ENCODE measurements around the gene NANOGP8. TPM values are rescaled to one million over a fixed set of nuclear protein-coding genes. Genes with fewer than 3 reads are reported as not detected.
"Not testable (repeated sequence)": the region's sequence is repeated elsewhere in the genome, so short reads cannot be mapped to it uniquely, and the experiment has no call there.

The NANOGP8 gene
- total RNA-seq, 1 experiment from 2014 or later: not detected

DNA sequence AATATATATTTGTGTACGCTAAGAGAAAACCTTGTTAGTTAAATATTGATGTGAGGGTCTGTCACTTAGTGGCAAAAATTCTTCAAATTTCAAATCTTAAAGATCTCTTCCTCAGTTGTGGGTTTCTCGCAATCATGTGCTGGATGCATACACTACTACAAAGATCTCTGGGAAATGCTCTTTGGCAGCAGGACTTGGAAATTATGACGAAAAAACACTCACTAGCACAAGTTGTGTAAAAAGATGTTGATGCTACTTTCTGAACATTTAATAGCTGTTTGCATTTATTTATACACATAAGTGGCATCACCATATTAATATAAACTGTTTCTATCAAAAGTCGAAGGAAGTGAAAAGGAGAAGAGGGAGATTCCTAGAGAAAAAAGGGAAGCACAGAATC lies 10.8 kb upstream of the NANOGP8 start:
- DNase-seq (ENCODE audit: low read depth): no peak

DNA sequence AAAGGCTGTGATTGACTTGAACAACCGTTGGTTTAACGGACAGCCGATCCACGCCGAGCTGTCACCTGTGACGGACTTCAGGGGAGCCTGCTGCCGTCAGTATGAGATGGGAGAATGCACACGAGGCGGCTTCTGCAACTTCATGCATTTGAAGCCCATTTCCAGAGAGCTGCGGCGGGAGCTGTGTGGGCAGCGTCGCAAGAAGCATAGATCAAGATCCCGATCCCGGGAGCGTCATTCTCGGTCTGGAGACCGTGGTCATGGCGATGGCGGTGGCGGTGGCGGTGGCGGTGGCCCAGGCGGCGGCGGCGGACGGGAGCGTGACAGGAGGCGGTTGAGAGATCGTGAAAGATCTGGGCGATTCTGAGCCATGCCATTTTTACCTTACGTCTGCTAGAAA lies 7.8 kb upstream of the NANOGP8 start:
- DNase-seq (ENCODE audit: low read depth): no peak

DNA sequence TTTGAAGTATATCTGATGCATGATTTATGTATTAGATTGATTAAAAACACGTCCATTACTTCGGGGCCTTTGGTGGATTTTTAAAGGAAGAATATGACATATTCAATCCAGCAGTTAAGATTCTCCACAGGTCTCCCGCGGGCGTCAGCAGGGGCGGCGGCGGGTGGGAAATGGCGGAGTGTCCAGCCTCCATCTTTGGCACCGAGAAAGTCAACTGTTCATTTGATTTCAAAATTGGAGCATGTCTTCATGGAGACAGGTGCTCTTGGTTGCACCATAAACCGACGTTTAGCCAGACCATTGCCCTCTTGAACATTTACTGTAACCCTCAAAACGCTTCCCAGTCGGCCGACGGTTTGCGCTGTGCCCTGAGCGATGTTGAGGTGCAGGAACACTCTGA lies 7.2 kb upstream of the NANOGP8 start:
- DNase-seq (ENCODE audit: low read depth): no peak

DNA sequence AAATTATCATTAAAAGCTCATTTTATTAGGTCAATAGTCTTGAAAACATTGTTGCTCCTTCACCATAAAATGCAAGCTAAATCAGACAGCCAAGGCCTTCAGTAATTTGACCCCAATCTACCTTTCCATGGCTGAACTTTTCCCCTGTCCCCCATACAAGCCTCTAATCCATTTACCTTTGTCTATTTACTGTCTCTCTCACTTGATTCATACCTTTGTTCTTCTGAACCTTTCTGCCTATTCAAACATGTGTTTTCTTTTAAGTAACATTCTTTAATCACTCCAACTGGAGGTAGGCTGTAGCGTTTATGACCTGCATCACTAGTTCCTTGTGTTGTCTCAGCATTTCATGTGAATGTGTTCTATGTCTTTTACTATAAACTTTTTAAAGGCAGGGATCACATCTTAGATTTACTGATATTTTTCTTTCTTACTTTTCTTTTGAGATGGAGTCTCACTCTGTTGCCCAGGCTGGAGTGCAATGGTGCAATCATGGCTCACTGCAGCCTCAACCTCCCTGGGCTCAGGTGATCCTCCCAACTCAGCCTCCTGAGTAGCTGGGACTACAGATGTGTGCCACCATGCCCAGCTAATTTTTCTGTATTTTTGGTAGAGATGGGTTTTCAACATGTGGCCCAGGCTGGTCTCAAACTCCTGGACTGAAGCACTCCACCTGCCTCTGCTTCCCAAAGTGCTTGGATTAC lies 5.2 kb upstream of the NANOGP8 start:
- no peak for DNase-seq (ENCODE audit: low read depth)

DNA sequence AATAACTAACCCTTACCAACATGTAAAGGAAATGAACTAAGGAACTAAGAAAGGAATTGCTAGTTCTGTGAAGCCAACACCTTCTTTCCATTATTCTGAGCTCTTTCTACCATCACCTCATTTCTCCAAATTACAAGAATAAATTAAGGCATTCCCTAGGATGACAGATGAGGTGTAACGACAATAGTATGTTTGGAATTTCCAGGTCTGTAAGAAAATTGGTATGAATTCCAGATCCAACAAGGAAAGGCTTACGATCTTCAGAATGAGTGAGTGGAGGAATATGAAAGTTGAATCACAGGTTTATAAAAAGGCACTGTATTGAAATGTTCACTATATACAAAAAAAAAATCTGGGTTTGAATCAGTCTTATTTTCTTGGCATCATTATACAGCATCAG lies 4.5 kb upstream of the NANOGP8 start:
- DNase-seq (ENCODE audit: low read depth): no peak

DNA sequence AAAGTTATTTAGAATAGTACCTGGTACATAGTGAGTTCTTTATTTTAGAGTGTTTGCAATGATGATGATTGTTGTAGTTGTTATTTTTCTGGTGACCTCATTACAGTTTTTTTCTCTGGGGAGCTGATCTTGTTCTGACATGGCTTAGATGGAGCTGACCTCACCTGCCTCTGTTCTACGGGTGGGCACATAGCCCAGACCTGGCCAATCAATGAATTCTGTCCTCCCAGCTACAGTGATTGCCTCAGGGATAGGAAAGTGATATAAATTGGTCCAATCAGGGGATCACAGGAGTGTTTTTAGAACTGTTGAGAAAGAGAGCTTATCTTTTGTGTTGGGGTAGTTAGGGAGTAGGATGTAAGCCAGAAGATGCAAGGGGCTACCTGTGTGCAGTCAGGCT lies 3.2 kb upstream of the NANOGP8 start:
- DNase-seq (ENCODE audit: low read depth): no peak

DNA sequence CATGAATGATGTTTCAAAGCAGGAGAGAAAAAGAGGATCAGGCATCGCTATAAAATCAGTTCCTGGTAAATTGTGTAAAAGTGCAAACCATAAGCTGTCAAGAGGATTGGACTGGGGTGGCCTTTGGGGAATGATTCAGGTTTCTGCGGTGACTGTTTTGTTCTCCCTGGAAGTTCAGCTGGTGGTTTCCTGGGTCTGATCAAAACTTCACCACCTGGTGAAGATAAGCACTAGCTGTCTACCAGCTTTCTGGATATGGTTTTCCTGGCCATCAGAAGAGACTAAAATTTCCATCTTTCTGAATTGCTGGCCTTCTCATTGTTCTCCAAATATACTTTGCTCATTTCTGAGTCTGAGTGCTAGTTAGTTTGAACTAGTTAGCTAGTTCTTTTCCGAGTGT lies 2.7 kb upstream of the NANOGP8 start:
- DNase-seq (ENCODE audit: low read depth): no peak

DNA sequence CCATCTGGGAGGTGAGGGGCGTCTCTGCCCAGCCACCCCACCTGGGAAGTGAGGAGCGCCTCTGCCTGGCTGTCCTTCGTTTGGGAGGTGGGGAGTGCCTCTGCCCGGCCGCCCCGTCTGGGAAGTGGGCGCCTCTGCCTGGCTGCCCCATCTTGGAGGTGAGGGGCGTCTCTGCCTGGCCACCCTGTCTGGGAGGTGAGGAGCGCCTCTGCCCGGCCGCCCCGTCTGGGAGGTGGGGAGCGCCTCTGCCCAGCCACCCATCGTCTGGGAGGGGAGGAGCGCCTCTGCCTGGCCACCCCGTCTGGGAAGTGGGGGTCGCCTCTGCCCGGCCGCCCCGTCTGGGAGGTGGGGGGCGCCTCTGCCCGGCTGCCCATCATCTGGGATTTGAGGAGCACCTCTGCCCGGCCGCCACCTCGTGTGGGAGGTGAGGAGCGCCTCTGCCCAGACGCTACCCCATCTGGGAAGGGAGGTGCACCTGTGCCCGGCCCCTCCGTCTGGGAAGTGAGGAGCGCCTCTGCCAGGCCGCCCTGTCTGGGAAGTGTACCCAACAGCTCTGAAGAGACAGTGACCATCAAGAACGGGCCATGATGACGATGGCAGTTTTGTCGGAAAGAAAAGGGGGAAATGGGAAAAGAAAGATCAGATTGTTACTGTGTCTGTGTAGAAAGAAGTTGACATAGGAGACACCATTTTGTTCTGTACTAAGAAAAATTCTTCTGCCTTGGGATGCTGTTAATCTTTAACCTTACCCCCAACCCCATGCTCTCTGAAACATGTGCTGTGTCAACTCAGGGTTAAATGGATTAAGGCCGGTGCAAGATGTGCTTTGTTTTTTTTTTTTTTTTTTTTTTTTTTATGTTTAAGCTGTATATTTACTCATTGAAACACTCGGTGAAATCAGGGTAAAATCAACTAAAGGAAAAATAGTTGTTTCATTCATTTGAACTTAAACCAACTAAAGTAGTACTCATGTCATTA lies 2.4 kb downstream of the NANOGP8 start:
- DNase-seq (ENCODE audit: low read depth): not testable (repeated sequence)

DNA sequence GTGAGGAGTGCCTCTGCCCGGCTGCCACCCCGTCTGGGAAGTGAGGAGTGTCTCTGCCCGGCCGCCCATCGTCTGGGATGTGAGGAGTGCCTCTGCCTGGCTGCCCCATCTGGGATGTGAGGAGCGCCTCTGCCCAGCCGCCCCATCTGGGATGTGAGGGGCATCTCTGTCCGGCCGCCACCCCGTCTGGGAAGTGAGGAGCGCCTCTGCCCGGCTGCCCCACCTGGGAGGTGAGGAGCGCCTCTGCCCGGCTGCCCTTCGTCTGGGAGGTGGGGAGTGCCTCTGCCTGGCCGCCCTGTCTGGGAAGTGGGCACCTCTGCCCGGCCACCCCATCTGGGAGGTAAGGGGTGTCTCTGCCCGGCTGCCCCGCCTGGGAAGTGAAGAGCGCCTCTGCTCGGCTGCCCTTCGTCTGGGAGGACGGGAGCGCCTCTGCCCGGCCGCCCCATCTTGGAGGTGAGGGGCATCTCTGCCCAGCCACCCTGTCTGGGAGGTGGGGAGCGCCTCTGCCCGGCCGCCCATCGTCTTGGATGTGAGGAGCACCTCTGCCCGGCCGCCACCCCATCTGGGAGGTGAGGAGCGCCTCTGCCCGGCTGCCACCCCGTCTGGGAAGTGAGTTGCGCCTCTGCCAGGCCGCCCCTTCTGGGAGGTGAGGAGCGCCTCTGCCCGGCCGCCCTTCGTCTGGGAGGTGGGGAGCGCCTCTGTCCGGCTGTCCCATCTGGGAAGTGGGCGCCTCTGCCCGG lies 3.3 kb downstream of the NANOGP8 start:
- DNase-seq (ENCODE audit: low read depth): not testable (repeated sequence)

DNA sequence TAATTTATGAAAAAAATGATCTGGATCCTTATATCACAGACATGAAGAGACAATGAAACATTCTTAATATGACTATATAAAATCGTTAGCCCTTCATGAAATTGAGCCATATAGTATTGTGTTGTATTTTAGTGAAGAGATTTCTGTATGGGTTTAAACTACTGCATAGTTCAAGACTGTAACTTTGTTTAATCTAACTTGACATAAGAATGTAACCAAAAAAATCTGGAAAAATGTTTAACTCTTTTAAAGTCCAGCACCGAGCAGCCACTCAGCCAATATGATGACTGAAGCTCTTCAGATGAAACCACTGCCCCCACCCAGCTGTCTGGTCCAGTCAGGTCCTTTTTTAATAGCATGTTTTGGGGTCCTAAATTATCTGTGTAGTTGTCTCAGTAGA lies 4.9 kb downstream of the NANOGP8 start:
- DNase-seq (ENCODE audit: low read depth): no peak

DNA sequence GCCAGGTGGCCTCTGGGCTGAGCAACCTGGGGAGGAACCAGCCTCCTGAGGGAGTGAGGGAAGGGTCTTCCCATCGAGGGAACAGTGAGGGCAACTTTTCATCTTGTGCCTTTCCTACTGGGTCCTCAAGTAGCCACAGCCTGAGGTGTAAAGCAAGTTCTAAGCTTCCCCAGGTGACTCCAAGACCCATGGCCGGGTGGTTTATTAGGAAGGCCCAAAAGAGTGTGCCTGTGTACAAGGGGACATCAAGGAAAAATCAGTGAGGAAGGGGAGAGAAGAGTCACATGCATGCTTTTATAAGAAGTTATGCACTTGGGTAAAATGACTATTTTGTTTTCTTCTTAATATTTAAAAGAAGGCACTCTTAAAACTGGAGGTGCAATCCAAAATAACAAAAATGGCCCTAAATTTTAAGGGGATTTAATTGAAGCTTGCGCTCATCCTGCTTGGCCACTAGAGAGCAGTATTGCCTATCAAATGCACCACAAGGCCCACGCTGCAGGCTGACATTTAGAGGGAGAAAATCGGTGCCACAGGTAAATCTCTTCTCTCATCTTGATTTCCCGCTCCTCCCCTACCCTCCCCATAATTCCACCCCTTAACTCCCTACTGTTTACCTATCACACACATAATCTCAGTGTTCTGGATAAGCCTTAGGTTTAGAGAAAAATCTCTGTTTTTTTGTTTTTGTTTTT lies 6.7 kb downstream of the NANOGP8 start:
- DNase-seq (ENCODE audit: low read depth): peak; percentile 19

DNA sequence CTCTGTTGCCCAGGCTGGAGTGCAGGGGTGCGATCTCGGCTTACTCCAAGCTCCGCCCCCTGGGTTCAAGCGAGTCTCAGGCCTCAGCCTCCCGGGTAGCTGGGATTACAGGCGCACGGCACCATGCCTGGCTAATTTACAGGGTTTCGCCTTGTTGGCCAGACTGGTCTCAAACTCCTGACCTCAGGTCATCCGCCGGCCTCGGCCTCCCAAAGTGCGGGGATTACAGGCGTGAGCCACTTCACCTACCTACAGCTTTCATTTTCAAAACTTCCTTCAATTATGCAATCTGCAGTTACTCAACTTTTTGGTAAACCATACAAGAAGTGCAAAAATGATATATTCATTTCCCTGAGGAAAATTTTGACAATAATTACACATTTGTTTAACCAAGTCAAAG lies 14.0 kb downstream of the NANOGP8 start:
- DNase-seq (ENCODE audit: low read depth): no peak

DNA sequence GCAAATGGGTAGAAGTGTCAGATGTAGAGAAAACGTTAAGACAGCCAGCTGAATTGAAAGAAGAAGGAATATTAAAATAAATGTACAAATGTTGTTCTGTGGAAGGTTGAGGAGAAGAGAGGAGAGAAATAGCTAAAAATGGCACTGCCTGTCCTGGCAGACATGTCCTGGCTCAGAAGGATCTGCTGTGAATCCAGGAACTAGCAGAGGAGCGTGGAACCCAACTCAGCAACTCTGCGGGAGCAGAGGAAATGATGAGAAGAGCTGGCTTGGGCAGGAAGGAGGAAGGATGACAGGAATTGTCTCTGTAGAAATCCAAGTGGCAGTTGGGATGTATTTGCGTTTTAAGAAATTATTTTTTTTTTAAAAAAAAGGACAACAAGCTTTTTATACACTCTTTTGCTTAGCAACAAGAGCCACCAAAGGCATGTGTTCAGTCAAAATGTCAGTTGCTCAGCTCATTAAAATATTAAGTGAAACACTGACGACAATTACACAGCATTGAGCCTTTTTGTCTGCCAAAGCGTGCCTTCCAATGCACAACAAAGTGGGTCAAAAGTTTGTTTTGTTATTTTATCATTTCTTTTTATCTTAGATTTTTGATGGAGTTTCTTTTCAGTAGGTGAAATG lies 16.1 kb downstream of the NANOGP8 start:
- no peak for DNase-seq (ENCODE audit: low read depth)

DNA sequence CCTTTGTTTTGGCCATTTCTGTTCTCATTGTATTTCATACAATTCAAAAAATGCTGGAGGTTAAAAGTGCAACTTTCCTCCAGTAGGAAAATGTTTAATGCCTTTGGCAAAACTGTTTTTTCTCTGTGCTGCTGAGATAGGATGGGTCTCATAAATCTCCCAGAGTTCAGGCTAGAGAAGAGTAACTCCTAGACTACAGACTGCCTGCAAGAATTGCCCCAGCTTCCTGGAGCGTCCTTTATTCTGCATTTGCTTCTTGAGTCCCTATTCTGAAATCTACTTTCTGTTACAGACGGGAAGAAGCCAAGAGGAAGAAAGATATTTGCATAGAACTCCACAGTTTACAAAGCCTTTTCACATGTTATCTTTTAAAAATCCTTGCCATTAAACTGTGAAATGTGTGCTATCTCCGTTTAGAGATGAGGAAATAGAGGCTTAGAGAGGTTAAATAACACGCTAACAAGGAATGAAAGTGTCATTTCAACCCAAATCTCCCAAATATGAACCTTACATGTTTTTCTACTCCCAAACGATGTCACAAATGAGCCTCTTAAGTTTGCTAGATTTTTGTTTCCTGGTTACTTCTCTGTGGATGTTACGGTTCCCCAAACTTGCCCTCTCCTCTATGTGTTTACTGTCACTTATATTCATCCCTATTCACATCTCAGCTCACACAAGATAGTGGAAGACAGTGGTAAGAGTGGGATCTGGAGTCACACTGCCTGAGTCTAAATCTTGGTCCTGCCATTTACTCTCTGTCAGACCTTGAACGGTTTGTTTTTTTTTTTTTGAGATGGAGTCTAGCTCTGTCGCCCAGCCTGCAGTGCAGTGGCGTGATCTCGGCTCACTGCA lies 17.4 kb downstream of the NANOGP8 start:
- DNase-seq (ENCODE audit: low read depth): no peak

DNA sequence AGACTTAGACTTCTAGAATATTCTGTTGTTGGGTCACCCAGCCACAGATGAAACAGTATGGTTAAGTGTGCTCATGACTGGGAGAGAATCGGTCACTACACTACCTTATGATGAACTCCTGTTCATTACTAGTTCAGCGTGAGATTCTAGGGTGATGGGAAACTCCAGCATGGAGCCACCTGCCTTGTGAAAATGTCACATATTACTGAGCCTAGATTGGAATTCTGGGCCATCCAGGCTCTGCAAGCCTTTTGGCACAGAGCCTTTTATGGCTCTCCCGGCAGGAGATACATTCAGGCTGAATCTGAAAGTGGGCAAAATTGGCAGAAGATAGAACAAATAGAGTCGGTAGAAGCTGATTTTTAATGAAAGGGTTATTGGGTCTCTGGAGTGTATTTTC lies 19.0 kb downstream of the NANOGP8 start:
- DNase-seq (ENCODE audit: low read depth): no peak

DNA sequence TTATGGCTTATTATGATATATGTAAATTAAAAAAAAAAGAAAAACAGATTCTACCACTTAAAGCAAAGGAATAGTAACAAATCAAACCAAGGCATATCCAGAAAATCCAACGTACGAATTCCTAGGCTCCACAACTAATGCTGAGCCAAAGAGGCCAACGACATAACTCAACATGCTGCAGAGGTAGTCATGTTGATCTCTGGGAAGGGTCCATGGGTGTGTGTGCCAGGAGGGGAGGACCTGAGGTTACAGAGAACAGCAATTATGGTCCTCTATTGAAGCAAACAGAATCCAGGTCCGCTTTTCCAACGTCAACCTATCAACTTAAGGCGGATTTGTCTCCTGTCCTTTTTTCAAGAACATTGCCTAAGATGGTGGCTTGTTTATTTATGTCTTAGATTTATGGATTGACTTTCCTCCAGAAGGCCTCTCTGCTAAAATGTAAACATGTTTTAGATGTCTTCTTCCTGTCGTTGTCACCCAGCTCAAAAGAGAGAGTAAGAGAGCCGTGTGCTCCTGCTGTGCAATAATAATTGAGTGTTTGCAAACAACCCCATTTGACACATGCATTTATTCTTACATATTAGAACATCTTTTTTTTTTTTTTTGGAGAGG lies 20.4 kb downstream of the NANOGP8 start:
- no peak for DNase-seq (ENCODE audit: low read depth)

DNA sequence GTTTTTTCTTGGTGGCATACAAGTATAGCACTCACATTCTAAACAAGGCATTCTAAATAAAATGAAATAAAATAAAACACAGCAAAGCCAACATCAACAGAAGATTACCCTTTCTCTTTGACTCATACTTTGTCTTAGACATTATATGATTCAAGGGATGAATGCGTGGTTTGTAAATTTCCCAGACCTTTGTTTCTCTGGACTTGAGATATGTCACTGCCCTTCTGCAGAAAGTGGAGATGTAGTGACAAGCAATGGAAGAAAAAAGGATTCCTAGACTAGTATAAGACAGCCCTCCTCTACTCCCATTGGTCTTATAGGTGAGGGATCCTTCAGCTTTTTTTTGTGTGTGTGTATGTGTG lies 22.4 kb downstream of the NANOGP8 start:
- DNase-seq (ENCODE audit: low read depth): no peak

DNA sequence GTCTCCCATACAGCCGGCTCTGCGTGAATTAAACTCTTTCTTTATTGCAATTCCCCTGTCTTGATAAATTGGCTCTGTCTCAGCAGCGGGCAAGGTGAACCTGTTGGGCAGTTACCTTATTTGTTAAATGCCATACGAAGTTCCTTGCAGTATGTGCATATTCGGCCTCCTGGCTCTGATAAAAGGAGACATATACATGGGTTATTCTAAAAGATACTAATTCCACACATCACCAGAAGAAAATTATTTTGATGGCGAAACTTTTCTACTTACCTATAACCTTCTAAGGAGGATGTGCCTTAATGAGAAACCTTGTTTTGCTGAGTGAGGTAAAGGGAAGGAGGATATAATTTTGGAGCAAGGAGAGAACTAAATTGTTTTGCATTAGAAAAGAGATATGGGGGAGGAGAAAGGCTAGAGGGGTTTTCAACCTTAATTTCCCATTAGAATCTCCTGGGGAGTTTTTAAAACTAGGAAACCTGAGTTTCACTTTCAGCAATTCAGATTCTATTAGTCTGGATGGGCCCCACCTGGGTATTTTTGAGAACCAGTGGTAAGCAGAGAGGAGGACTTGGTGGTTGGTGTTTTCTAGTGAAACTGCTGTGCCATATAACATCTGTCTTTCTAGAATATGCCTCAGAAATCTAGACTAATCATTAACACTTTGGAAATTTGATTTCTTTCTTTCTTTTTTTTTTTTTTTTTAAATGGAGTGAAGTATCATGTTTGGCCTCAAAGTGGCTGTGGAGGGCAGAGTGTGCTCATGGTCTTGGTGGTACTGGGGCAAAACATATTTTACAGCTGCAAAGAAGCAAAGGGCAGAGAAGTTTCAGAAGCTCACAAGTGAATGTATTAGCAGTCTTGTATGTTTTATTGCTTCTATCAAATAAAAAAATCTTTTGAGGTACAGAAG lies 23.0 kb downstream of the NANOGP8 start:
- DNase-seq (ENCODE audit: low read depth): no peak
